HepG2 (cell line): ENCODE results near the gene CRHR1.

Experiments
- ETV6 ChIP-seq: sonication (generic); formaldehyde crosslinking; conservative IDR thresholded peaks from 2 replicates; pipeline ENCODE4 v1.4.0; 2020; ENCODE audit warnings: missing genetic modification reagents
- EZH2 ChIP-seq: conservative IDR thresholded peaks from 2 replicates; pipeline ENCODE4 v1.6.1; 2012; ENCODE audit warnings: mild to moderate bottlenecking, low read depth, low read length, moderate library complexity
- JUND ChIP-seq: sonication (generic); formaldehyde crosslinking; IDR thresholded peaks from 2 replicates; pipeline ENCODE4 v1.8.0; 2022; ENCODE audit warnings: mild to moderate bottlenecking, missing genetic modification reagents
- NRL ChIP-seq: sonication (generic); formaldehyde crosslinking; IDR thresholded peaks from 2 replicates; pipeline ENCODE4 v1.5.0; 2020; ENCODE audit warnings: missing genetic modification reagents, mild to moderate bottlenecking, moderate library complexity, borderline replicate concordance
- PRPF4 ChIP-seq: fragments of 200-400 bp; formaldehyde crosslinking; IDR thresholded peaks from 2 replicates; pipeline ENCODE4 v1.6.1; 2016; ENCODE audit warnings: low read length, low read depth; ENCODE audit not compliant: poor library complexity, severe bottlenecking
- TBL1XR1 ChIP-seq: fragments of 150-350 bp; IDR thresholded peaks from 2 replicates; pipeline ENCODE4 v1.6.1; 2014; ENCODE audit warnings: borderline replicate concordance, low read length; ENCODE audit not compliant: partially characterized antibody
- TCF7L2 ChIP-seq: IDR thresholded peaks from 2 replicates; pipeline ENCODE4 v1.6.1; 2011; ENCODE audit warnings: mild to moderate bottlenecking, low read depth, low read length, moderate library complexity
- YY1 ChIP-seq: IDR thresholded peaks from 2 replicates; pipeline ENCODE4 v1.6.1; 2011; ENCODE audit warnings: low read length, low read depth, moderate library complexity, mild to moderate bottlenecking; ENCODE audit not compliant: insufficient read depth, insufficient replicate concordance
- TF ChIP-seq, protein P1 (sequence below): sonication (generic); formaldehyde crosslinking; IDR thresholded peaks from 2 replicates; pipeline ENCODE4 v1.5.0; 2020; ENCODE audit warnings: mild to moderate bottlenecking, missing genetic modification reagents, moderate library complexity
- TF ChIP-seq, protein P2 (sequence below): IDR thresholded peaks from 2 replicates; pipeline ENCODE4 v1.6.1; 2012; ENCODE audit warnings: inconsistent platforms

DNA sequence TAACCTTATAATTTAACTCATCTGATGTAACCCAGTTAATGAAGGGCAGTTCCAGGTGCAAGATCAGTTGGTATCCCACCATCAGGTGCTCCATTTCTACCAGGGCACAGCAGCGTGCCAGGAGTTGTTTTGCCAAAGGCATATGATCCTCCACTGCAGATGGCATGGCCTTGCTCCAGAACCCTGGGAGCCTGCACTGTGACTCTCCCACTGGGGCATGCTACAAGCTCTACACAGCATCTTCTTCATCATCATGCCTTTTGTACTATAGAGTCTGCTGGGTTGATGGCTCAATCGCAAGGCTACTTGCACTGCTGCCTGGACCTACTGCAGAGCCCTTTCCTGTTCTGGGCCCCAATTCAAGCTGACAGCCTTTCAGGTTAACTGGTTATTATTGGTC lies 98.9 kb downstream of the CRHR1 start:
- no peak for TF ChIP-seq YY1
- TF ChIP-seq, protein P1, sequence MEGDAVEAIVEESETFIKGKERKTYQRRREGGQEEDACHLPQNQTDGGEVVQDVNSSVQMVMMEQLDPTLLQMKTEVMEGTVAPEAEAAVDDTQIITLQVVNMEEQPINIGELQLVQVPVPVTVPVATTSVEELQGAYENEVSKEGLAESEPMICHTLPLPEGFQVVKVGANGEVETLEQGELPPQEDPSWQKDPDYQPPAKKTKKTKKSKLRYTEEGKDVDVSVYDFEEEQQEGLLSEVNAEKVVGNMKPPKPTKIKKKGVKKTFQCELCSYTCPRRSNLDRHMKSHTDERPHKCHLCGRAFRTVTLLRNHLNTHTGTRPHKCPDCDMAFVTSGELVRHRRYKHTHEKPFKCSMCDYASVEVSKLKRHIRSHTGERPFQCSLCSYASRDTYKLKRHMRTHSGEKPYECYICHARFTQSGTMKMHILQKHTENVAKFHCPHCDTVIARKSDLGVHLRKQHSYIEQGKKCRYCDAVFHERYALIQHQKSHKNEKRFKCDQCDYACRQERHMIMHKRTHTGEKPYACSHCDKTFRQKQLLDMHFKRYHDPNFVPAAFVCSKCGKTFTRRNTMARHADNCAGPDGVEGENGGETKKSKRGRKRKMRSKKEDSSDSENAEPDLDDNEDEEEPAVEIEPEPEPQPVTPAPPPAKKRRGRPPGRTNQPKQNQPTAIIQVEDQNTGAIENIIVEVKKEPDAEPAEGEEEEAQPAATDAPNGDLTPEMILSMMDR (CRISPR knock-in tag), result no peak
- no peak for TF ChIP-seq PRPF4
- TF ChIP-seq NRL (CRISPR knock-in tag), result no peak
- no peak for TF ChIP-seq JUND
- TF ChIP-seq, protein P2, sequence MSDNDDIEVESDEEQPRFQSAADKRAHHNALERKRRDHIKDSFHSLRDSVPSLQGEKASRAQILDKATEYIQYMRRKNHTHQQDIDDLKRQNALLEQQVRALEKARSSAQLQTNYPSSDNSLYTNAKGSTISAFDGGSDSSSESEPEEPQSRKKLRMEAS, result no peak
- no peak for TF ChIP-seq TBL1XR1
- no peak for TF ChIP-seq ETV6
- no peak for TF ChIP-seq EZH2
- no peak for TF ChIP-seq TCF7L2
